HG03520 (cell line): ENCODE data around the gene GBP1.
"Not testable (repeated sequence)": the region's sequence is repeated elsewhere in the genome, so short reads cannot be mapped to it uniquely, and the experiment has no call there.

Experiments used
- ATAC-seq: cut with Tn5 transposase; IDR thresholded peaks from one replicate; pipeline ENCODE4 v1.9.1; 2021; ENCODE audit warnings: mild to moderate bottlenecking, moderate library complexity; ENCODE audit not compliant: unreplicated experiment

GBP1 gene

GRCh38 chr1:89018318-89018717 is 46.7 kb downstream of the GBP1 start:
- not testable (repeated sequence) for ATAC-seq

DNA sequence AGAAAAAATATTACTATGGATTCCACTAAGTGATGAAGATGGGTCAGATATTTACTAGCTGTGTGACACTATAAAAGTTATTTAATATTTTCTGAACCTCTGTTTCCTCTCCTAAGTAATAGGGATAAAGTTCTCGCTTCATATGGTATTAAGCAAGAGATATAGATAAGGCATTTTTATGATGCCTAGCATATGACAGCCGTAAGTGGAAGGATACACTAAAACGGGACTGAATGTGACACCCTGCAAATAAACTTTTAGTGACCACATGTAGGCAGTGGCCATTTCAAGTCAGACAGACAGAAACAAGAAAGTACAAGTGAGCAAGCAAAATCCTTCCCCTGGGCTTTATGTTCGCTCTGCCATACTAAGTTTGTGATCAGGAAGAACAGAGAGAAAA is 56.5 kb downstream of the GBP1 start:
- no peak for ATAC-seq

DNA sequence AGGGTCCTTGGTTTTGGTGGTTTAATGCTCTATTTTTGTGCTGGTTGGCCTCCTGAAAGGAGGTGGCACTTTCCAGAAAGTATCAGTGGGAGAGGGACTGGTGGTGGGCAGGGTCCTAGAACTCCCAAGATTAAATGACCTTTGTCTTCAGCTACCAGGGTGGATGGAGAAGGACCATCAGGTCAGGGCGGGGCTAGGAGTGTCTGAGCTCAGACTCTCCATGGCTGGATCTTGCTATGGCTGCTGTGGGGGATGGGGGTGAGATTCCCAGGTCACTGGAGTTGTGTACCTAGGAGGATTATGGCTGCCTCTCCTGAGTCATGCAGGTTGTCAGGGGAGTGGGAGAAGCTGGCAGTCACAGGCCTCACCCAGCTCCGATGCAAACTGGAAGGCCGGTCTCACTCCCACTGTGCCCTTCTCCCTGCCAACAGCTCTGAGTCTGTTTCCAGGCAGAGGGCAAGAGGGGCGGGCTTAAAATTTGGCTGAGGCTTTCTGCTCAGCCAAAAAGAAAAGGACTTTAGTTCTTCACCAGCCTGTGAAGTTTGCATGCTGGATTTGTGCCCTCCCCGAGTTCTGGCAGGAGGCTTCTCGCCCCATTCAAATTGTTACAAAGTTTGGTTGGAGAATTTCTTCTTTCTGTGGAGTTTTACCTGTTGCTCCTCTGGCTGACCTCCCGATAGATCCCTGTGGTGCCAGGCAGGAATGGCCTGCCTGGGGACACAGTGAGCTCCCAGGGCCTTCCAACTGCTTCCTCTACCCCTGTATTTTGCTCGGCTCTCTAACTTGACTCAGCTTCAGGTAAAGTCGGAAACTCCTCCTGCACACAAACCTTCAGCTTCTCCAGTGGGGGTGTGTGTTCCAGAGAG is 59.5 kb downstream of the GBP1 start:
- ATAC-seq, result no peak
